ENCODE results near the gene MAPK14. TPM values are rescaled to one million over a fixed set of nuclear protein-coding genes. Genes with fewer than 3 reads are reported as not detected.

MAPK14 gene
- total and polyA plus RNA-seq, 9 of the 15 experiments (the other 6 are each of a cell fraction or from before 2014, with no cell fraction given), result 8.8 to 62.7 (median 35.5) TPM

DNA sequence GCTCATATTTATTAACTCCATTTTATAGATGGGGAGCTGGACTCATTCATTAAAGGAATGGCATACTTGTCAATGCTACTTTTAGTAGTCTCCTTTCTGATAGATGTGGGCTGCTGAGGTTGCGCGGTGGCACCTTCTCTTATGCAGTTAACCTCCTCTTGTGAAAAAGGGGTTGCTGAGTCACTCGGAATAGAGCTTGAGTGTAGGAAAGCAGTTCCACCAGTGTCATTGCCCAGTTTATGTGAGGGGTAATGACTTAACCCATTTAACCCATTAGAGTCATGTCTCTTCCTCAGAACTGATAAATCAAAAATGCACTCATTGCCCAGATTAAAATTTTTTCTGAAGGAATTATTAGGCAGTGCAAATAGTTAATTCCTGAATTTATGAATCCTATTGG is 6.3 kb downstream of the MAPK14 start:
- Histone ChIP-seq H3K4me1 (replicated peaks in 1 of 2; ENCODE audit: control insufficient read depth in 2 of 2, insufficient read depth in 2 of 2, low read length in 2 of 2) (peaks cover 8 to 16% of the 10 kb centered on the region in 2 experiments; a peak in 4 of 5 replicates), H3K9ac (ENCODE audit: insufficient read depth in 1 of 2, low read depth in 2 of 2, low read length in 2 of 2) (no peak overlapping the region), H3K4me2 (ENCODE audit: insufficient read depth, low read length) (no peak overlapping the region), H3K9me1 (ENCODE audit: control insufficient read depth, insufficient read depth, low read length) (no peaks in the 10 kb centered on the region), H3K9me3 (replicated peaks; ENCODE audit: control insufficient read depth, insufficient read depth, low read depth, low read length) (no peaks in the 10 kb centered on the region), H3K79me2 (ENCODE audit: control insufficient read depth, insufficient read depth, low read length) (peaks cover 92% of the 10 kb centered on the region), H3K4me3 (no peak overlapping the region), H2AFZ (ENCODE audit: low read depth, low read length) (no peak overlapping the region), H3K27ac (ENCODE audit: extremely low read depth, low read depth, low read length) (no peak overlapping the region), H4K20me1 (replicated peaks; ENCODE audit: control insufficient read depth, insufficient read depth, low read length) (peaks cover 25% of the 10 kb centered on the region), H3K36me3 (ENCODE audit: control insufficient read depth, insufficient read depth, low read length) (no peaks in the 10 kb centered on the region; the same call in 2 of the 3 replicates), H3K27me3 (ENCODE audit: control insufficient read depth in 2 of 2, insufficient read depth in 2 of 2, low read length in 2 of 2) (no peaks in the 10 kb centered on the region)
- ATAC-seq, result no peak
- WGBS (ENCODE audit: insufficient coverage, low coverage, missing lambda C conversion rate), result 70% methylated on average over 3 of the region's 3 CpGs
- CTCF ChIA-PET (ENCODE audit: low intra/inter-chr PET ratio), result no interaction called here
- peak in 1 of 4 experiments; percentile 31 for DNase-seq (ENCODE audit: extremely low read depth in 1 of 4, low spot score in 3 of 4)
- no TSS peak for BruUV-seq (replicated peaks)
- FAIRE-seq, result no peak
- POLR2A ChIA-PET, result interaction anchor here (1.2 to 2.1 kb wide), 3 partner anchors 9 to 12 kb away, joined by 3 to 9 read pairs (median 5); no protein-coding TSS in a partner anchor
- TF ChIP-seq, protein P1, sequence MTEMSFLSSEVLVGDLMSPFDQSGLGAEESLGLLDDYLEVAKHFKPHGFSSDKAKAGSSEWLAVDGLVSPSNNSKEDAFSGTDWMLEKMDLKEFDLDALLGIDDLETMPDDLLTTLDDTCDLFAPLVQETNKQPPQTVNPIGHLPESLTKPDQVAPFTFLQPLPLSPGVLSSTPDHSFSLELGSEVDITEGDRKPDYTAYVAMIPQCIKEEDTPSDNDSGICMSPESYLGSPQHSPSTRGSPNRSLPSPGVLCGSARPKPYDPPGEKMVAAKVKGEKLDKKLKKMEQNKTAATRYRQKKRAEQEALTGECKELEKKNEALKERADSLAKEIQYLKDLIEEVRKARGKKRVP (CRISPR knock-in tag; IDR thresholded peaks at IDR 0.05), result no peak
- no peak for TF ChIP-seq NONO (IDR thresholded peaks at IDR 0.05; ENCODE audit: low read depth in 2 of 2, low read length in 1 of 2)
- TF ChIP-seq MAFF (IDR thresholded peaks at IDR 0.05; ENCODE audit: low read length), result peak; percentile 34; the same call in 1 of the 2 replicates
- 0 out of 2 replicates have a peak, but pooled peaks have one; percentile 27 for TF ChIP-seq MAFK (IDR thresholded peaks at IDR 0.05; ENCODE audit: low read length)
- TF ChIP-seq ELF1 (tag; IDR thresholded peaks at IDR 0.05), result 0 out of 2 replicates have a peak, but pooled peaks have one; percentile 32
- TF ChIP-seq C11orf30 (IDR thresholded peaks at IDR 0.05; ENCODE audit: low read depth), result peak; percentile 47; the same call in 1 of the 2 replicates
- TF ChIP-seq, protein P2, sequence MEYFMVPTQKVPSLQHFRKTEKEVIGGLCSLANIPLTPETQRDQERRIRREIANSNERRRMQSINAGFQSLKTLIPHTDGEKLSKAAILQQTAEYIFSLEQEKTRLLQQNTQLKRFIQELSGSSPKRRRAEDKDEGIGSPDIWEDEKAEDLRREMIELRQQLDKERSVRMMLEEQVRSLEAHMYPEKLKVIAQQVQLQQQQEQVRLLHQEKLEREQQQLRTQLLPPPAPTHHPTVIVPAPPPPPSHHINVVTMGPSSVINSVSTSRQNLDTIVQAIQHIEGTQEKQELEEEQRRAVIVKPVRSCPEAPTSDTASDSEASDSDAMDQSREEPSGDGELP (CRISPR knock-in tag; IDR thresholded peaks at IDR 0.05; ENCODE audit: borderline replicate concordance), result no peak
- TF ChIP-seq NFE2 (IDR thresholded peaks at IDR 0.05; ENCODE audit: low read depth), result peak; percentile 77
- no peak for TF ChIP-seq TCFL5 (CRISPR knock-in tag; conservative IDR thresholded peaks at IDR 0.05)
- TF ChIP-seq ZC3H8 (IDR thresholded peaks at IDR 0.05), result no peak
- intact Hi-C loops (cut with micrococcal nuclease), result no loop called here
- in situ Hi-C loops (cut with MboI), result no loop called here
